Measurements from ENCODE around the gene LAMB3.
A peak's percentile ranks its signal among the peaks of the same experiment; 100 is the strongest.

Gene LAMB3

DNA sequence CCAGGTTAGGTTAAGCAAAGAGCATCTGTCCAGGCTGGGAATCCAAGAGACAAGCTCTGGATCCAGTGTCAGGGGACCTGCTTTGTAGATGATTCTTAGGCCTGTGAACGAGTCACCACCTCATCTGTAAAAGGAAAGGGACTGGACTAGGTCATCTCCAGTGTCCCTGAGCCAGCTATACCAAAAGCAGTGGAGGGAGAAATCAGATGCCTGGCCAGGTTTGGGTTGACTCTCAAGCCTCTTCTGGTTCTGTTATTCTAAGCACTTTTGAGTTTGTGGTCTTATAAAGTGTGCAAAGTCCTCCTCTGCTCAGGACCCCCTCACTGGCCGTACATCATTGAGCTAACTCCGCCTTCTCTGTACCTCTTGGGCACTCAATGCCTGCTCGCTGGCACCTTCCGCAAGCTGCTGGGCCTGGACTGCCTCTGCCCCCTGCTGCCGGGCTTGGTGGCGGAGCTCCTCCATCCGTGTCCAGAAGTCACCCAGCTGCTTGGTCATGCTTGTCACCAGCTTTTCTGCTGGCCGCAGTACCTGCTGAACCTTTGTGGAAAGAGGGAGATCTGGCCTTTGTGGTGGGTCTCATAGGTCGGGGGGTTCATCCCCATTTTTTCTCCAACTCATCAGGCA is 35.1 kb downstream of the LAMB3 start:
- DNase-seq: no peak

DNA sequence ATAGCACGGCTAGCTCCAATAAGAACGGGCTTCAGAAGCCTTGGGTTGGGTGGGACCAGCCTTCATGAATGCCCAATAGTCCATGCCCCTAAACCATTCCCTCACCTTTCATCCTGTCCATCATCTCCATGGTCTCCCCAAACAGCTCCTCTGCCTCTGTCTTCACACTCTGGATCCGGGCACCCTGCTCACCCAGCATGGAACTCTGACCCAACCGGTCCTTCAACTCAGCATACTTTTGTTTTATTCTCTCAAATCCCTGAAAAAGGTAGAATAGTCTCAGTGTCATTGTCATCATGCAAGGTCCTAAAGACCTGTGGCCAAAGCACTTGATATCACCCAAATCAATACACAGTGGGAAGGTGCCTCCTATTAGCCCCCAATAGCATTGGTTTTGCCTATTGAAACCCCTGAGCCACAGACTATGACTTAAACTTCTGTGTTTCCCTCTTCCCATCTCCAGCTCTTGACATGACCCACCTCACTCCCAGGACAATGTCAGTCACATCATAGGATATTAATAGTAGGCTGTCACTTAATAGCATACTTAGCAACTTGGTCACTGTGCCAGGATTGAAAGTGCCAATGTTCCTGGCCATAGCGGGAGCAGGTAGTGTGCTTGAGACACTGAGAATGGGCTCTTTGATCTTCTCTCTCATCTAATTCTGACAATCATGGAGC is 35.7 kb downstream of the LAMB3 start:
- no peak for DNase-seq

DNA sequence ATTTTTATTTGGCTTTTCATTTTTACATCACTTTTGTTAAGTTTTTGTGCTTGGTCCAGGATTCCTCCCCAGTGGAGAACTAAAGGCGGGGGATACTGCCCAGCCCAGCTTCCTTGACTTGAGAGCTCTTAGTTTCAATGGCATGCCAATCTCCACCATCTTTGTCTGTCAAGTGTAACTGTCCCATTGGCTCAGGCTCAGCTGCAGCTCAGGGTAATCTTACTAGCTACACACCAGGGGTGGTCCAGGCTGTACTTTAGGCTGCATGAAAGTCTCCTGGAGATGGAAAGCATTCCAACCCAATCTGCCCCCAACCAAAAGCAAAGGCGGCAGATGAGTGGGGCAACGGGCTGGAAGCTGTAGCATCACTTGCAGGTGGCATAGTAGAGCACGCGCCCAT is 37.3 kb downstream of the LAMB3 start:
- no peak for DNase-seq

DNA sequence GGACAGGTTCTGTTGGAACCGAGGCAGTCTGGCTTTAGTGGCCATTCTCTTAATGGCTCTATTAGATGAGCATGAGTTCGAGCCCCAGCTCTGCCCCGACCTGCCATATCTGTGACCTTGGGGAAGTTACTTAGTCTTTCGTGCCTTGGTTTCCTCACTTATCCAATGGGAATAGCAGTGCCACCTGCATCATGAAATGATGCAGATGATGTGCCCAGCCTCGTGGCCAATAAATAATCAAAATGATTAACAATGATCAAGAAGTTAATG is 38.1 kb downstream of the LAMB3 start:
- no peak for DNase-seq

DNA sequence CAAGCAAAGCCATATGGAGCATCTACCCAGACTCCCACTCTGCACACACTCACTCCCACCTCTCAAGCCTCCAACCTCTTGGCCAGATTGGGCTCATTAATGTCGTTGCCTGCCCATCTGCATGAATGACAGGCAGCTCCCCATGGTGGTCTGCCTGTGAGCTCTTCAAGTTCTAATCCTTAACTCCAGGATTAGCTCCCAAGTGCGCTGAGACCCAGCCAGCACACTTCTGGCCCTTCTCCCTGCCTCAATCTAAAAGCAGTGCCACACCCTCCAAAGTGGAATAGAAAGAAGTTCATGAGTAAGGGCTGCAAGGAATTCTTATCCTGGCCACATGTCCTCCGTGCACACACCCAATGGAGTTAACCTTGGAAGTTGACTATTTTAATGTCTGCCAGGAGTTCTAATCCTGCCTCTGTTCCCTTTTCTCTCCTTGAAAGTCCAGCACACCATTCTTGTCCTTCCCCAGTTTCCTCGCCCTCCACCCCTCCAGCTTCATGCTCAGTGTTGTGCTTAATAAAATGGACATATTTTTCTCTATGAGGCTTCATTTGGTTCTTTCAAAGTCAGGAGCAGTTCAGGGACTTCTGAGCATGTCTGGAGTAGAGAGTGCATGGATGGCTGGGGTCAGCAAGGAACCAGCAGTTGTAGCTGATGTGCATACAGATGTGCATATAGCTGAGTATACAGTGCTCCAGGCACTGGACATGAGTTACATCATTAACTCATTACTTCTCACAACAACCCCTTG is 38.6 kb downstream of the LAMB3 start:
- no peak for DNase-seq

DNA sequence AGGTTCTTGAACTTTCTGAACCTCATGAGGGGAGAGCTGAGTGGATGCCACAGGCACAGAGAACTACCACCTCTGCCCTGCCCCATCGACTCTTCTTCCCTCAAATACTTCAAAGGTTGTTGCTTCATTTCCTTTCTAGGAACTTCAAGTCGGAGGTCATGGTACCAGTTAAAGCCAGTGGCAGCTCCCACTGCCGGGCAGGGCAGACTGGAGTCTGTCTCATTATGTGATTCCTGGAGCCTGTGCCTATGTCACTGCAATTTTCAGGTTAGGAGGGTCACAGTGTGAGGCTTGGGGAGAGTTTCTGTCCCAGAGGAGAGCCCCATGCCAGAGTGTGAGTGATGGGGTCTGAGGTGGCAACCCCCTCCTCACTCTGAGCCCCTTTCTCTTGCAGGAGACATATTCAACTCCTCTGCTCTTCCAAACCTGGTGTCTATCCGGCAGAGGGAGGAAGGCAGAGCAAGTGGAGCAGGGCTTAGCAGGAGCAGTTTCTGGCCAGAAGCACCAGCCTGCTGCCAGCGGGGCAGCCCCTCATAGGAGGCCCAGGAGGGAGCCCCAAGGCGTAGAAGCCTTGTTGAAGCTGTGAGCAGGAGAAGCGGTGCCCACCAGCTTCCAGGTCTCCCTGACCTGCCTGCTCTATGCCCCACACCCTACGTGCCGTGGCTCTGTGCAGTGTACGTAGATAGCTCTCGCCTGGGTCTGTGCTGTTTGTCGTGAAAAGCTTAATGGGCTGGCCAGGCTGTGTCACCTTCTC is 39.4 kb downstream of the LAMB3 start:
- no peak for DNase-seq

DNA sequence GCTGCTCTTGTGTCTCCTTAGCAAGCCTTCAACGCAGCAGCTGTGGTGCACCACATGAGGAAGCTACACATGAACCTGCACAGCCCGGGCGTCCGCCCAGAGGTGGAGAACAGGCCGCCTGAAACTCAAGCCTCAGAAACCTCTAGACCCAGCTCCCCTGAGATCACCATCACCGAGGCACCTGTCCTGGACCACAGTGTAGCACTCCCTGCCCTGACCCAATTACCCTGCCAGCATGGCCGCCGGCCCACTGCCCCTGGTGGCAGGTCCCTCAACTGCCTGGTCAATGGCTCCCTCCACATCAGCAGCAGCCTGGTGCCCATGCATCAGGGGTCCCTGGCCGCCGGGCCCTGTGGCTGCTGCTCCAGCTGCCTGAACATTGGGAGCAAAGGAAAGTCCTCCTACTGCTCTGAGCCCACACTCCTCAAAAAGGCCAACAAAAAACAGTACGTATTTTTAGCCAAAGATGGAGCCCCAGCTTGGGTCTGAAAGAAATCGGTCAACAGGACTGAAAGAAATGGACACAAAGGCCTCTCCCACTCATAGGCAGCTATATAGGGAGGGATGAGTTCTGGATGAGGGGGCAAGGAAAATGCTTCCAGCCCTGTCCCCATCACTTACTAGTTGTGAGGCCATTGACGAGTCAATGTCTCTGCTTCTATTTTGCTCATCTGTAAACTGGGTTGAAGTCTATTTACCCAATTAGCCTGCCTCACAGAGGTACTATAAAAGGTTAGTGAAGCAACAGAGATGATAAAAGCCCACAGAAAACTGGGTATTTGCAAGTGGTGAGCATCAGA is 40.3 kb downstream of the LAMB3 start:
- DNase-seq: no peak

DNA sequence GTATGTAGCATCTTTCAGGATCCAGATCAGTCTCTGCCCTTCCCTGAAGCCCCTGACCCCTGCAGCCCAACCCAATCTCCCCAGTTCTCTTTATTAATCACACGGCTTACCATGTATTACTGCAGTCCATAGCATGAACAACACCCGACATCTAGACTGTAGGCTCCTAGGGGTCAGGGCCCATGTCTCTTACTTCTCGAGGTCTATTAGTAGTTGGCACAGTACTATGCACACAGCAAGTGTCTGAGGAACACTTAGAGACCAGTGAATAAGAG is 41.7 kb downstream of the LAMB3 start:
- DNase-seq: no peak

DNA sequence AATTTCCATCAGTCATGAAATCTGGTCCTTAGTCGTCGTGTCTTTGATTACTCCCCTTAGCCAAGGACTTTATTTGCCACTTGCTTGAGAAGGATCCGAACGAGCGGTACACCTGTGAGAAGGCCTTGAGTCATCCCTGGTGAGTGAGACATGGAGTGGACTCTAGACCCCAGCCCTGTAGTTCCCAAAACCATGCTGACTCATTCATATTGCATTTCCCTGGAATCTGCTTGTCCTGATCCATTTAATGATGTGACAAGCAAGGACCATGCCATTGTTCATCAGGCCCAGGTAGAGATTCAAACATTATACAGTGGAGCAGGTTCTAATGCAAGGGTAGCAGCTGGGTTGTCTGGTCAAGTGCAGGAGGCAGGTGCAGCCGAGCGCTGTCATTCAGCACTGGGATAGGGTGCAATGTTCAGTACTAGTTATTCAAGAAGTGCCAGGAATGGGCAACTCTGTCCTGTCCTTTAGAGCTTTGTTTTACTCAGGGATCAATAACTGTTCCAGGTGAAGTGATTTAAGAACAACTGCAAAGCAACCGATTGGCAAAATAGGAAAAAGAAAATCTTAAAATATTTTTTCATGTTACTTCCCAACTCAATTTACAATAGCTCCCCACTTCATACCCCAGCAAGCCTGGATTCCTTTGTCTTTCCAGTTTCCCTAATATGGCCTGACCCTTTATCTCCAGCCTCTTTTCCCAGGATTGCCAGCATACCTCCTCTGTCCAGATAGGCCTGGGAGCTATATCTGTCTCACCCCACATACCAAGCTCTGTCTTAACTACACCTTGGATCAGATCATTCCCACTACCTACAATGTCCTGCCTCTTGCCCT is 42.2 kb downstream of the LAMB3 start:
- no peak for DNase-seq

DNA sequence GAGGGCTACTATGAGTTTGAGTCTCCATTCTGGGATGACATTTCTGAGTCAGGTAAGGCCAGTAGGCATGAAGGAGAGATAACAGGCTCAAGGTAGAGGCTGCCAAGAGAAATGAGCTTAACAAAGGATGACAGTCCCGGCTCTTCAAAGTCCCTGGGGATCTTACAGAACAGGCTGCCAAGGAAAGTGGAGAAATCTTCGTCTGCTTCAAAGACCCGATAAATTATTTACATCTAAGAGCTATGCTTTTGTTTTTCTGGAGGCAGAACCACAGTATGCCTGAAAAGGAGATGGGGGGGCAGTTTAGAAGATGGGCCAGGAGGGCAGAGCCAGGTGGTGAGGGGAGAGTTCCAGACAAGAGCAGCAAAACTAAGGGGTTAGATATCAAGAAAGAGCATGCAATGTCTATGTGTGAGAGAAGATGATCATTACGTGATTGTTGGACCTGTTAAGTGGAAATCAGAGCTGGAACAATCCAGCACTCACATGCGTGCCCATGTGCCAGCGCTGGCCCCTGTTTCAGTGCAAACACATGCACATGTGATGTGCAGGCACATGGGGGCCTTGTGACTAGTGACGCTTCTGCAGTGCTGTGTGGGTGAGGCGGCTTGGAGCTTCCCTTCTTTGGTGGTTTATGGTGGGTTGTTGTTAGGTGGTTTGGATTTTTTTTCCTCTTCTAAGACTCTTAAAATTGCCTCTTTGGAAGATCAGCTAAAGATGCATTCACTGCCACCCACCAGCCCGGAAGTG is 43.0 kb downstream of the LAMB3 start:
- DNase-seq: no peak

DNA sequence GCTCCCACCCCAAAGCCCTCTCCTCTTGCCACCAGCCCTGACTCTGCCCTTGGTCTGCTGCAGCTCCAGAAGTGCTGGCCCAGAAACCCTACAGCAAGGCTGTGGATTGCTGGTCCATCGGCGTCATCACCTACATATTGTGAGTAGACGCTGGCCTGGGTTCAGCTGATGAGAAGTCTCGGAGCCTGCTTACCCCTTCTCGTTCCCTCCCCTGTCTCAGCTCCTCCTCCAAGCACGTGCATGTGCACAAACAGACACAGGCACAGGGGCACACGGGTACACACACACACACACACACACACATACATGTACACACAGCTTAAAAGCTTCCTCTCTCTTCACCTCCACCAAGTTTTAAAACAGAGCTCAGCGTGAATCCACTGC is 44.4 kb downstream of the LAMB3 start:
- DNase-seq: no peak

DNA sequence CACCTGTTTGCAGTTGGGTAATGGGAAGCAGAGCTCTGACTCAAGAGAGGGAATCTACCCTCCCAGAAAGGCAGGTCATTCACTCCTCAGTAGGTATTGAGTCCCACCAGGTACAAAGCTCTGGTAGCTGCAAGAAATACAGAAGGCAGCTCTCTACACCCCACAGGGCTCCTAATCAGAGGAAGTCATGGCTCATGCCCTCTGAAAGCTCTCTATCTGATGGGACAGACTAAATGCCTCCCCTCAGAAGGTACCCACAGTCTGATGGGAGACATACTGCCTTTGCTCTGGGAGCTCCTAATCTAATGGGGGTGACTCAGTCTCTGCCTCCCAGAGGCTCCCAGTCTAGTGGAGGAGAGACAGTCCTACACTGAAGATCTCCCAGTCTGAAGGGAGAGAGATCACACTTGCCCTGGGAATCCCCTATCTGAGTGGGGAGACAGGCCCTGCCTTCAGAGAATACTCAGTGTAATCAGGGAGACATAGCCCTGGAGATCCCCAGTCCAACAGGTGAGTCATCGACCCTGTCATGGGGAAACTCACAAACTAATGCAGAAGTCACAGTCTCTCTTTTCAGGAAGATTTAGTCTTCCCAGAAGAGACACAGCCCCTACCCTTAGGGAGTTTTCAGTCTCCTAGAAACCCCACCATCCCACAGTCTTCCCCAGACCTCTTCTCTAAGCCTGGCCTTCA is 45.0 kb downstream of the LAMB3 start:
- DNase-seq: no peak

DNA sequence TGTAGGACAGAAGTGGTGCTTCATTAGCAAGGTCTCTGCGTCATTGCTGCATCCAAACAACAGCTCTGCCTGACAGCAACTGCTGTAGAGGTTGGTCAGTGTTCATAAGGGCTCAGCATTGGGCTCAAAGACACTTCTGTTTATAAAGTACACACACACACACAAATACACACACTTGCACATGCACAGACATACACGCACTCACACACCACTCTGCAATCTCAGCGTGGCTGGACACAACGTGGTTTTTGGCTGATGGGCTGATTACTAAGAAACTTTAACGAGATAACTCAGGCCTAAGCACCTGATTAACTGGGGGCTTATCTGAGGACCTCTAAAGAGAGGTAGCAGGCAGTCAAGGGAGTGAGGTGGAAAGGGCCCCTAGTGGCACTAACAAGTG is 48.3 kb downstream of the LAMB3 start:
- no peak for DNase-seq

DNA sequence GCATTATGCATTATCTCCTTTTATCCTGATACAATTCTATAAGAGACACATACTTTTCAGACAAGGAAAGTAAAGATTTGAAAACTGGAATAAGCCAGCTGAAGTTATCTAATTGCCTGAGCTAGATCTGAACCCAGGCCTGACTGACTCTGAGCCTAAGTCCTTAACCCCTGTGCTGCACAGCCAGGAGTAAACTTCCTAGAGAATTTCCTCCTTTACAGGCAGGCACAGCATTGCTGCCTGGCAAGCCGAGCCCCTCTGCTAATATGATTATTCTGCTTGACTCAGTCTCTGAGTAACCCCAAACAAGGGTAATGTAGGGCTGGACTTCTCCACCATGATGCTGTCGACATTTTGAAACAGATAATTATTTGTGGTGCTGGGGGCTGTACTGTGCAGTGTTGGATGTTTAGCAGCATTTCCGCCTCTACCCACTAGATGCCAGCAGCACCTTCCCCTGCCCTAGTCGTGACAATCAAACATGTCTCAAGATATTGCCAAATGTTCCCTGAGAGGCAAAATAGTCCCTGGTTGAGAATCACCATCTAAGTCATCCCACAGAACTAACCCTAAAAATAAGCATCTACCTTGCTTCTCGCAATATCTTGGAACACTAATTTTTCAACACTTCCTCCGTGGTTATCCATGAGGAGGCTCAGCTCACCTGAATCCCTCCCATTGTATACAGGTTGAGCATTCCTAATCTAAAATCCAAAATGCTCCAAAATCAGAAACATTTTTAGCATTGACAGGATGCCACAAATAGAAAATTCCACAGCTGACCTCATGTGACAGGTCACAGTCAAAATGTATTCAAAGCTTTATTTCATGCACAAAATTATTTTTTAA is 50.2 kb downstream of the LAMB3 start:
- DNase-seq: peak; percentile 76

DNA sequence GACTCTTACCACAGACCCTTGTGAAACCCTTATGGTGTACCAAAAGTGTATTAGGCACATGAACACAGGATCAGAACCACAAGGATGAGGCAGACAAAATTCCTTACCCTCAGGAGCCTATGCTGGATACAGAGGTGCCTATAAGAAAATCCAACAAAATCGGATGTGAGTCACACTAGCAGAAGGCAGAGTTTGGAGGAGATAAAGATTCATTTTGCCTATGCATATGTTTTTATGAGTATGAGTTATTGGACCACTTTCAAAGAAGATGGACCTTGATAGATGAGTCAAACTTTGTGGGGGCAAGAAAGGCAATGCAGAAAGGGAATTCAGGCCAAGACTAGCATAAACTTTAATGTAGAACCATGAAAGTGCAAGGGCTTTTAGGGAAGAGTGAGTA is 51.7 kb downstream of the LAMB3 start:
- no peak for DNase-seq

DNA sequence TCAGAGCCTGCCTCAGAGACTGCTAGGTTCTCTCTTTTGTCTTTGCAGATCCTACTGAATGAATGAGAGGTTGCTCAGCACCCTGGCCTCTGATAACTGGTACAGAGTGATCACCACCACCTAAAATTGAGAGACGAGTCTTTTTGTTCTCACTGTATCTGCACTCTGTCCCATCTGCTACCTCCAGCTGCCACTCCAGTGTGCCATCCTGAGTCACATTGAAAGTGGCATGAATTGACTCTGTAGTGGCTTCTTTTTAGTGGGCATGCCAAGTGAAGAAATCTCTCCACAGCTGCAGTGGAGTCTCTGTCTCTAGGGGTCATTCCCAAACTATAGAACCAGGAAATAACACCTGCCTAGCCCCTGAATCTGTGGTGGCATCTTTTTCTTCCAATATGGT is 54.0 kb downstream of the LAMB3 start:
- DNase-seq: no peak

DNA sequence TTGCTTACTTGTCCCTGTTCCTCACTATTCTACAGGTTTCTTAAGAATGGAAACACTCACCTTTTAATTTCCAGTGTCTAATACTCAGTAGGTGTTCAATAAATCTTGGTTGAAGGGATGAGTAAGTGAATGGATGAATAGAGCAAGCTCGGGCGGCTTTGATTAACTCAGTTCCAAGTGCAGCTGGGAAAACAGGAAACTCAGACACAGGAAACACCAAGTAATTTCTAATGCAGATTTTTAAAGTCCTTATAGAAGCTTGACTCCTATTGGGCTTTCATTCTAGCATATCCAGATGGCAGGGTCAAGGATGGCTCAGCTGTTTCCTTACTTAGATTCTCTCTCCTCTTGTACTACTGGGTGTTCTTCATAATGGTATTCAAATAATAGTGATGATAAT is 54.7 kb downstream of the LAMB3 start:
- DNase-seq: no peak

DNA sequence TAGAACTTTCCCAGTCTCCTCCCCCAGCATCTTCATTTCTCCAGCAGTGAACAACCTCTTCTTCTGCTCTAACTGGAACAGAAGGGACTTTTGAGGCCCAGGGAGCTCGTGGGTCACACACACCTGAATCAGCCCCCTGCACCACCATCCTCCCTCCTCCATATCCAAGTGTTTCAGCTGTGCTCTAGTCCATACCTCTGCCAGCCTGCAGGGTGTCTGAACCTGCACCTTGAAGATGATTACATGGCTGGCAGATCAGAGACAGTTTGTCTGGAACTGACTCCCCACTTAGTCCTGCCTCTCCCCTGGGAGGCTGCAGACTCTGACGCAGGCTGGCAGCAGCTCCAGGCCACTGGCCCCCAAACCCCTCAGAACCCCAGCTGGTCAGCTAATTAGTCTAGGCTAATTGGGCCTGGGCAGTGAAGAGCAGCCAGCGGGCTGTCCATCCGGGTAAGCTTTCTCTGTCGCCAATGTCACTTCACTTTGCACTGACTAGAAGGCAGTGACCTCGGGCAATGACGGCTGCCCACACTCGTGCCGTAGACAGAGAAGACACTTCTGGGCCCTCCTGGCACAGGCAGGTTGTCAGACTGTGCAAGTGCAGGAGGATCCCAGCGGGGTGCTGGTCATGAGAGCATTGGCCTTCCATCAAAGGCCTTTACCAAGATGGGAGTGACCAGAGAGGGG is 56.5 kb downstream of the LAMB3 start:
- no peak for DNase-seq

DNA sequence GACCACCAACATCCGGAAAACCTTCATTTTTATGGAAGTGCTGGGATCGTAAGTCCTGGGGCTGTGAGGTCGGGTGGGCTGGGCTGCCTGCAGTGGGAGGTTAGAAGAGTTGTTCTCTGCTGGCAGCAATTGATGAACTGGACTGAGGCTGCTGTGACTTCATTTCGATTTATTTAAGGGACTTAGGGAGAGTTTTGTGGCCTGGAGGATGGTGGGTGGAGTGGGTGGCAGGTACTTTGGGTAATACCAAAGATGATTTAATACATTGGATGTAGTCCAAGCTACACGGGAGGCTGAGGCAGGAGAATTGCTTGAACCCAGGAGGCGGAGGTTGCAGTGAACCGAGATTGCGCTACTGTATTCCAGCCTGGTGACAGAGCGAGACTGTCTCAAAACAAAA is 57.2 kb downstream of the LAMB3 start:
- DNase-seq: no peak

All from hematopoietic multipotent progenitor cell treated with erythropoietin and hydrocortisone succinate and interleukin-3 and kit ligand, for 4 days (in vitro differentiated cells).